ENCODE results near the gene RIPK3.
"Not testable (repeated sequence)": the region's sequence is repeated elsewhere in the genome, so short reads cannot be mapped to it uniquely, and the experiment has no call there.

Gene RIPK3

DNA sequence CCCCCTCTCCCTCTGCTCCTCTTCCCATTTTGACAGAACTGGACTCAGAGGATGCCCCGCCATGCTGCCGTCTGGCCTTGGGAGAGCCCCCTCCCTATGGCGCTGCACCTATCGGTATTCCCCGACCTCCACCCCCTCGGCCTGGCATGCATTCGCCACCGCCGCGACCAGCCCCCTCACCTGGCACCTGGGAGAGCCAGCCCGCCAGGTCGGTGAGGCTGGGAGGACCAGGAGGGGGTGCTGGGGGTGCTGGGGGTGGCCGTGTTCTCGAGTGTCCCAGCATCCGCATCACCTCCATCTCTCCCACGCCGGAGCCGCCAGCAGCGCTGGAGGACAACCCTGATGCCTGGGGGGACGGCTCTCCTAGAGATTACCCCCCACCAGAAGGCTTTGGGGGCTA, 29.7 kb upstream of the RIPK3 start:
- DNase-seq, result no peak

DNA sequence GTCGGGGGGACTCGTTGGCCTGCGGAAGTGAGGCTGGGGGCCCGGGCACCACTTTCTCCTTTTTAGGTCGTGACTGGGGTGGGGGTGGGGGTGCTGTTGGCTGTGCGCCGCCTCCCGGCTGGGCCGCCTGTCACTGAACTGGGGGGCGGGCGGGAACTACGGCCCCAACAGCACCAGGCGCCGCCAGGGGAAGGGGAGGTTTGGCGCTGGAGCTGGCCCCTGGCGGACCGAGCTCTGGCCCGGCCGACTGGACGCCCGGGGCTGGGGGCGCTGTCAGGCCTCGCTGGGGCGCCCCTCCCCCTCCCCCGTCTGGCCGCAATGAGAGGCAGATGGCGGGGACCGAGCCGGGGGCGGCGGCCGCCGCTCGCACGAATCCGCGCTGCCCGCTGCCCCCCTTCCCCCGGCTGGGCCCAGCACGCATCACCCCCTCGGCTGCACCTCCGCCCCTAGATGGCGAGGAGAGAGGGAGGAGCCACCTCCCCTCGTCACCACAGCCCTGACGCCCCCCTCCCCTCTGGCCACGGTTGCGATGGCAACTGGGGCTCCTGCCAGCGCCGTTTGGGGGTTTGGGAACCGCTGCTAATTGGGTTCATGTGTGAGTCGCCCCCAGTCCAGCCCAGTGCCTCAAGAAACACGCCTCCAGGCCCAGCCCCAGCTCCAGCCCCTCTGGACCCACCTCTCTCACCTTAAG, 28.9 kb upstream of the RIPK3 start:
- no peak for DNase-seq

DNA sequence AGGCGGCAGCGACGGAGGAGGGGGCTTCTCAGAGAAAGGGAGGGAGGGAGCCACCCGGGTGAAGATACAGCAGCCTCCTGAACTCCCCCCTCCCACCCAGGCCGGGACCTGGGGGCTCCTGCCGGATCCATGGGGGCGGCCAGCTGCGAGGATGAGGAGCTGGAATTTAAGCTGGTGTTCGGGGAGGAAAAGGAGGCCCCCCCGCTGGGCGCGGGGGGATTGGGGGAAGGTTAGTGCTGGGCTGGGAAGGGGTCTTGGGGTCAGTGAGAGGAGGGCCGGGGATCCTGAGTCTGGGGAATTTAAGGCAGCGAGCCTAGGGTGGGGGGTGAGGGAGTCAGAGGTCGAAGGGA, 28.4 kb upstream of the RIPK3 start:
- DNase-seq, result no peak

DNA sequence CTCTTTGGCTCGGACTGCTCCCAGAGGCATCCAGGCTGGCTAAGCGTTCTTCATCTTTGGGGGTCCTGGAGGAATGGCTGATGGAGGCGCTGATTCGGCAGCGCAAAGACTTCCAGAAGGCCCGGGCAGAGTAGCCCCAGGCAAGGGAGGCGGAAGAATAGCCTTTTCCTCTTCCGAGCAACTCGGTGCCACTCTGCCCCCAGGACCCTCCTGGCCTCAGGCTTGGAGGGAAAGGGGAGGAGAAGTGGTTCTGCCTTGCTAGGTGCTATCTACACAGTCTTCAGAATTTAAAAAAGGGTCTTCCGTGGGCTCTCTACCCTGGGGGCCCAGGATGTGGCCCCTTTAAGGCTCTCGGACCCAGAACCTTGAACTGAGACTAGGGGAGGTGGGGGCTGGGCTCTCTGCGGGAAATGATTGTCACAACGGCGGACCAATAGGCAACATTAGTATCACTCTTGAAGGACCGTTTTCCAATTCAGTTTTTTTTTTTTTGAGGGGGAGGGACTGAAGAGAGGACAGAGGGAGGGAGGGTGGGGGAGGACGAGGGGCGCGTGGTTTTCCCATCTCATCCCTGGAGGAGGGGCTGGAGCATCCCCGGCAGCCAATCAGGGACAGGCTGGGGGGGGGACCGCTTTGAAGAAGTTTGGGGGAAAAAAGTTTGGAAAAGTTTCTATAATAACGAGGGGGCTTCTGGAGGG, 27.9 kb upstream of the RIPK3 start, which contains the start of gene NFATC4:
Gene NFATC4, plus strand, starts transcription at position 671 of the 698 bp plus-strand sequence. CDS start 157 bp downstream, outside the sequence.
- no peak for DNase-seq

DNA sequence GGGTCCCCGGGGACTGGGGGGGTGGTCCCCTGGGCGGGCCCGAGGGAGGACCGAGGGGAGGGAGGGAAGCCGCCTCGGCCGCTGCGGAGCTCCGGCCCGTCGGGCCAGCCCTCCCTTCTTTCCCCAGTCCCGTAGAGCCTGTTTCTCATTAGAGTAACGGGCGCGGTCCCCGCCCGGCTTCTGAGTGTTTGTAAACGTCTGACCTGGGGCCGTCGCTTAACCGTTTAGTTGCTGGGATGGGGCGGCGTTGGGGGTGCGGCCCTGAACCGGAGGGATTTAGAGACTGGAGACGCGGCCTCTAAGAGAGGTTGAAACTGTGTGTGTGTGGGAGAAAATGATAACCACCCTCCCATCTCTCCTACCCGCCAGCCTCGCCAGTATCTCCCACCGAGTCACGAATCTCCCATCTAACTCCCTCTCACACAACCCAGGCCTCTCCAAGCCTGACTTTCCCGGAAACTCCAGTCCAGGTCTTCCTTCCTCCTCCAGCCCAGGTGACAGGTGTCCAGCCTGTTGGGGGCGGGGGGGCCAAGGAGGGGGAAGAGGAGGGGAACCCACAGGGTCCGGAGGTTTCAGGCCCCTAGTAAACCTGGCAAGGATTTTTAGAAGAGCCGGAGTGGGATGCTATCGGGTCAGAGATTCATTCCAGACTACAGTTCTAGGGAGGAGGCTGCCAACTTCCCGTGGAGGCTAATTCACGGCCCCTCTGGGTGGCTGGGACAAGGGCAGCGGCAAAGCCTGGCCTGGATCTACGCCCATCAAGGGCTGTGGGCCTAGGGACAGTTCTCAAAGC, 27.1 kb upstream of the RIPK3 start:
- no peak for DNase-seq

DNA sequence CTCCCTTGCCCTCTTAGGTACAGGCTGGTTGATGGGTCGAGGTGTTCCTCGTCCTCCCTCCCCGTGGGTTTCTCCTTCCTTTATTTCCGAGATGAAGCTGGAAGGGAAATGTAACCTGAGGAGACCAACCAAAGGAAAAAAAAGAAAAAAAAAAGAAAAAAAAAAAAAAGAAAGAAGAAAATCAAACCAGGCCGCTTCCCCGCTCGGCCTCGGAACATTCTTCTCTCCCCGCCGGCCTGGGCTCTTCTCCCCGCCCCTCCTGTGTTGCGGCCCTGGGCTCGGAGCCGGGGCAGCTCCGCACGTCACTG, 26.6 kb upstream of the RIPK3 start:
- no peak for DNase-seq

DNA sequence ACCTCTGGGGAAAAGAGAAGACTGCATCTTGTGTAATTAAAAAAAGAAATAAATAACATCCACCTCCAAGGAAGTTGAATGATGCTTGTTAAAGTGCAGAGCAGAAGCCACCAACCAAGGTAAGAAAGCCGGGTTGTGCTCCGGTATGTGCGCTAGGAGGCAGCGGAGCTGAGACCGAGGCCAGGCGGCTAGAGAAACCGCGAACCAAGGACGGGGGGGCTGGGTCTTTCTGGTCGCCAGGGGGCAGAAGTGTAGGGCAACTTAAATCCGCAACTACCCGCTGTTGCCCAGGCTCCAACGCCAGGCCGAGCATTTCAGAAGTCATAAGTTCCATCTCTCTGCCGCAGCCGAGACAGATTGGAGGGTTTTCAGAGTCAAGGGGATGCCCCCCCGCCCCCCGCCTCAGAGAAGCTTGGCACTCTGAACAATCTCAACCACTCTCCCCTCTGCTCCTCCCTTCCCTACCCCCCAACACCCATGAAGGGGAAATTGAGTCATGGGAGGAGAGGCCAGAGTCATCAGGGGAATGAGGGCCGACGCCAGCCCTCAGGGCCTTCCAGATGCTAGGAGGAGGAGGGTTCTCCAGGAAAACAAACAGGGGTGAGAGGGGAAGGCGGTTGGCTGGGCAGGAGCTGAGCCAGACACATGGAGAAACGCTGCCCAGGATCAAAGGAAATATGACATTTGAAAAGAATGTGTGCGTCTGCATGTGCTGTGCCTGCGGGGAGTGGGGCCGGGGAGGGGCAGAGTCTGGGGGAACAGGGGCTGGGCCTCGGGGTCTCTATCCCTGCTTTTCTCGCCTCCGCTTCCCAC, 26.0 kb upstream of the RIPK3 start:
- DNase-seq, result peak; percentile 65

DNA sequence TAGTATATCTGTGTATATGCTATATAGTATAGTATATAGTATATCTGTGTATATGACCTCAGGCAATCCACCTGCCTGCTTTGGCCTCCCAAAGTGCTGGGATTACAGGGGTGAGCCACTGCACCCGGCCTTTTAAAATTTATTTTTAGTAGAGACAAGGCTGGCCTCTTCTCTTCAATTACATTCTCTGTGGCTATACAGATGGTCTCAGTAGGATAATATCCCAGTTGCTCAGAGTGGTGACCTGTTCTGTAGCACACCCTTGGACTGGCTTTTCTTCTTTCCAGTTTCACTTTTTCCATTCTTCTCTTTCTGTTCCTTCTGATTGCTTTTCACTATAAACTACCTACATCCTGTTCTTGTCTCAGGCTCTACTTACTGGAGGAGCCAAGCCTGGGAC, 25.1 kb upstream of the RIPK3 start:
- no peak for DNase-seq

DNA sequence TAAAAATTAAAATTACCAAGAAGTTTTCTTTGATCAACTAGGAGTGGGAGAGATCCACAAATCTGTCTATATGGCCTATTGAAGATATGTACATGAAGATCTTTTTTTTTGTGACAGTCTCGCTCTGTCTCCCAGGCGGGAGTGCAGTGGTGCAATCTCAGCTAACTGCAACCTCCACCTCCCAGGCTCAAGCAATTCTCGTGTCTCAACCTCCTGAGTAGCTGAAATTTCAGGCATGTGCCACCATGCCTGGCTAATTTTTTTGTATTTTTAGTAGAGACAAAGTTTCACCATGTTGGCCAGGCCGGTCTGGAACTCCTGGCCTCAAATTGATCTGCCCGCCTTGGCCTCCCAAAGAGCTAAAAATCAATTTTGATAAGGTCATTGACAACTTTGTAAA, 23.6 kb upstream of the RIPK3 start:
- no peak for DNase-seq

DNA sequence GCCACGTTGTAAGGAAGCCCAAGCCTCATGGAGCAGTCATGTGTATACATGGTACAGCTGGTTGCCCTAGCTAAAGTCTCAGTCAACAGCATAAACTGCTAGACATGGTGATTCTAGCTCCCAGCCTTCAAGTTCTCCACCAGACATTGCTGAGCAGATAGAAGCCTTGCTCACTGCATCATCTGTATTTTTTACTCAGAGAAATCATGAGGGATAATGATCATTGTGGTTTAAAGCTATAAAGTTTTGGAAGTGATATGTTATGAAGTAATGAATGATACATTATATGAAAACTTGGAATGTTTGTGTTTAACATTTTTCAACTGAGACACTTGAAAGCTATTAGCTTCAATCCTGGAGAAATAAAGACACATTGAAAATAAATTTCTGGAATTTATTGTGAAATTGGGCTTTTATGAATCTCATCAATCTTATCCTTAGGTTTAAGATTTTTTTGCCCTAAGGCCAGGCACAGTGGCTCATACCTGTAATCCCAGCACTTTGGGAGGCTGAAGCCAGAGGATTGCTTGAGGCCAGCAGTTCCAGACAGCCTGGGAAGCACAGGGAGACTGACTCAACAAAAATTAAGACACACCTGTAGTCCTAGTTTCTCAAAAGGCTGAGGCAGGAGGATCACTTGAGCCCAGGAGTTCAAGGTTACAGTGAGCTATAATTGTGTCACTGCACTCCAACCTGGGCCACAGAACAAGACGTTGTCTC, 22.6 kb upstream of the RIPK3 start:
- DNase-seq, result no peak

DNA sequence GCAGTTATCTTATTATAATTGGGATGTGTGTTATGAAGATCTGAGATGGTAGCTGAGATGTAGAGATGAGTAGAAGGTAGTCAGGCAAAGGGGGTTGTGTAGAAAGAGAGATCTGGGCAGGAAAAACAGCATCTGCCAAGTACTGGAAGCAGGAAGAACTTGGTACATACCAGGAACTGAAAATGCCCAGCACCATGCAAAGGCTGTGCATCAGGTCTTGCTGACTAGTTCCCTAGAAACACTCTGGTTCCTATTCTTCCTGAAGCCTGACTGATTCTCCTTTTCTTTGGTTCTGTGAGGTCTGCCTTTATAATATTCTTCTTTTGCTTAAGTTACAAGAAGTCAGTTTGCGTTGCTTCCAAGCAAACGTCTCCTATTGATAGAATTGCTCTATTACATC, 21.5 kb upstream of the RIPK3 start:
- no peak for DNase-seq

DNA sequence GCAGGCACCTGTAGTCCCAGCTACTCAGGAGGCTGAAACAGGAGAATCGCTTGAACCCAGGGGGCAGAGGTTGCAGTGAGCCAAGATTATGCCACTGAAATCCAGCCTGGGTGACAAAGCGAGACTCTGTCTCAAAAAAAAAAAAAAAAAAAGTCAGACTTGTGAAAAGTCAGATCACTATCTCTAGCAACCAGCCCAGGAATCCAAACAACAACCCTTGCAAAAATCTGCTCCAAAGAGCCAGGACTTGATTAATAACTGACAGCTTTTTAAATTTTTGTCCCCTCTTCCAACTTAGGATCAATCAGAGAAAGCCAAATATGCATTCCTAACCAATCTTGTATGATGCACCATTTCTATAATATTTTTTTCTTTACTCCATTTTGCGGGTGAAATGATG, 20.5 kb upstream of the RIPK3 start:
- DNase-seq, result no peak

DNA sequence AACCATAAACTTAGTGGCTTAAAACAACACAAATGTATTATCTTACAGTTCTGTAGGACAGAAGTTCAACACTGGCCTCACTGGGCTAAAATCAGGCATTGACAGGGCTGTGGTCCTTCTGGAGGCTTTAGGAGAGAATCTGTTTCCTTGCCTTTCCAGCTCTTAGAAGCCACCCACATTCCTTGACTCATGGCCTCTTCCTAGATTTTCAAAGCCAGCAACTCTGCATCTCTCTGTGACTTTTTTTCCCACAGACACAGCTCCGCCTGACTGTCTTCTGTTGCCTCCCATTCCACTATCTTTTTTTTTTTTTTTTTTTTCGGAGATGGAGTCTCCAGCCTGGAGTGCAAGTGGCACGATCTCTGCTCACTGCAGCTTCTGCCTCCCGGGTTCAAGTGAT, 16.4 kb upstream of the RIPK3 start:
- no peak for DNase-seq

DNA sequence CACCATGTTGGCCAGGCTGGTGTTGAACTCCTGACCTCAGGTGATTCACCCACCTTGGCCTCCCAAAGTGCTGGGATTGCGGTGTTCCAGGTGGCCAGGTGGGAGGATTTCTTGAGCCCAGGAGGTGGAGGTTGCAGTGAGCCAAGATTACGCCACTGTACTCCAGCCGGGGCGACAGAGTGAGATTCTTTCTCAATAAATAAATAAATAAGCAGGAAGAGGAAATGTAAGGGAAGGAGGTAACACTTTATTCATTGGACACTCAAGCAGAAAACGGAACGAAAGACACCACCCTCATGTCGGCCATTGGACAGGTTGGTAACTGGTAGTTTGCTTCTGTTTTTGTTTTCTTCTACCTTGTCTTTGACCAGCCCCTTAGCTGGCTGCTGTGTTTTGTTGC, 15.2 kb upstream of the RIPK3 start:
- DNase-seq, result no peak

DNA sequence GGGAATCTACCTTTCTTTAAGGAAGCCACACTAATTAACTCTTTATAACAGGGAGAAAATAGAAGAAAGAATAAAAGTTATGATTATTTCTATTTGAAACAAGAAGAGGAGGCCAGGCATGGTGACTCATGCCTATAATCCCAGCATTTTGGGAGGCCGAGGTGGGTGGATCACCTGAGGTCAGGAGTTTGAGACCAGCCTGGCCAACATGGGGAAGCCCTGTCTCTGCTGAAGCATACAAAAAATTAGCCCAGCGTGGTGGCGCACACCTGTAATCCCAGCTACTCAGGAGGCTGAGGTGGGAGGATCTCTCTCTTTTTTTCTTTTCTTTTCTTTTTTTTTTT, 14.7 kb upstream of the RIPK3 start:
- DNase-seq, result not testable (repeated sequence)

DNA sequence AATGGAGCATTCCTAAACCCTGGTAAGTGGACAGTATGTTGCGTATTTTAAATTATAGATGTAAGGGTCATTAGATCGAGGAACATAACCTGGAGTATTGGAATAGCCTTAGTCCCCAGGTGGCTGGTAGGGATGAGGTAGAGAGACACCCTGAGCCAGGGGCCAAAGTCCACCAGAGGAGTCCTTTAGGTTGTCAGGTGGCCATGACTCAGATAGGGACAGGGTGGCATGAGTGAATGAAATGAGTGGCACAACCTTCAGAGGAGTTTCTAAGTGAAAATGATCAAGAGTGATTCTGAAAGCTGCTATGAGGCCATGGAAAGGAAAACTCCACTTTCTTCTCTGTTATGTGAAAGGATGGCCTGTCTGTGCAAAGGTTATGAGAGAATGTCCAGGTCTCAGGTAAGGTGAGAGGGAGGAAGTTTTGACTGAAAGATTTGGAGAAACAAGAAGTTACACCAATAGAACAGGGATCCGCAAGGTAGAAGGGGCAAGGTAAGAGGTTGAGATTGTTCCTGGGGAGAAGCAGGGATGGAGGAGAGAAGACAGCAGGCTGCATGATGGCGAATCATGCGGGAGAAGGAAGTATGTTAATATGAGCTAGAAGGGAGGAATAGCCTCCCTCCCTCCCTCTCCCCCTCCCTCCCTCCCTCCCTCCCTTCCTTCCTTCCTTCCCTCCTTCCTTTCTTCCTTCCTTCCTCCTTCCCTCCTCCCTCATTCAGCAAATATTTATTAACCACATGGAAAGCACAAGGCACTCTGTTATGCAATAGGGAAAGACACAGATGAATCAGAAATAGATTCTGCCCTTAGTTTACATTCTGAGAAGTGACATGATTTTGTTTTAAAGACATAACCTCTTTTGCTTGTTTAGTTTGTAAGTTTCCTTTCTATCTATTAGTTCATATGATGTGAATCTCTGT, 14.0 kb upstream of the RIPK3 start:
- DNase-seq, result no peak

DNA sequence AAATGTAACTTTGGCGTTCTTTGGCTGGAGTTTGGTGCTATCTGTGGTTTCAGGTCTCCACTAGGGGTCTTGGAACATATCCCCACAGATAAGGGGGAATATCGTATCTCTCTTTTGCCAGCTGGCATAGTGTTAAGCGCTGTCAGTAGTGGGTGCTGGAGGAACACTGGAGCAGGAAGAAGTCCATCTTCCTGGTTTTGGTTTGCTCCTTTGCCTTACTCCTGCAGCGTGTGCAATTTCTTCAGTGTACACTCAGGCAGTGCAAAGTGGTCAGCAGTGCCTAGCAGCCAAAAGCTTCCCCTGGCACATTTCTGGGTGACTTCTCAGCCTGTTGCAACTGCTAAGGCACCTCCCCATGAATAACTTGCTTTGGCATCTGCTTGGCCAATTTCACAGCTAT, 11.7 kb upstream of the RIPK3 start:
- DNase-seq, result no peak

DNA sequence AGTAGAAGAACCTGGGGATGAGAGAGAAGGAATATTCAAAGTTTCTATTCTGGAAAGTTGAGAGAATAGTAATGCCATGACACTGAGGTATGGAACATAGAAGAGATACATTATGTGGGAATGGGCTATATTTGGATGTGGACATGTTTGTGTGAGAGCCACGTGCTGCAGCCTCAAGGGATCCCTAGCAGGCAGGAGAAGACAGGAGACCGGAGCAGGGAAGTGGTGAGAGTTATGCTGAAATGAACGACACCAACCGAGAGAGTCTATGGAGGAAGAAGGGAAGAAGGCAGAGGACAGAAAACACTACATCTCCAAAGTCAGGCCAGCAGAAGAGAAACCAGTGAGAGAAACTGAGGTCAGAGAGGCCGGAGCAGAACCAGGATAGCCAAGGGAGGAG, 10.0 kb upstream of the RIPK3 start:
- DNase-seq, result no peak

DNA sequence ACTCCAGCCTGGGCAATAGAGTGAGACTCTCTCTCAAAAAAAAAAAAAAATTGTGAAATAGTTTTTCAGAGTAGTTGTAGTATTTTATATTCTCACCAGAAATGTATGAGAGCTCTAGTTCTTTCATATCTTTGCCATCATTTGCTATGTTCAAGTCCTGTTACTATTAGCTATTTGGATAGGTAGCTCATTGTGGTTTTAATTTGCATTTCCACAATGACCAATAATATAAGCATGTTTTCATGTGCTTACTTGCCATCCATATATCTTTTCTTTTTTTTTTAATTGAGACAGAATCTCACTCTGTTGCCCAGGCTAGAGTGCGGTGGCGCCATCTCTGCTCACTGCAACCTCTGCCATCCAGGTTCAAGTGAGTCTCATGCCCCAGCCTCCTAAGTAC, 8.4 kb upstream of the RIPK3 start:
- no peak for DNase-seq

DNA sequence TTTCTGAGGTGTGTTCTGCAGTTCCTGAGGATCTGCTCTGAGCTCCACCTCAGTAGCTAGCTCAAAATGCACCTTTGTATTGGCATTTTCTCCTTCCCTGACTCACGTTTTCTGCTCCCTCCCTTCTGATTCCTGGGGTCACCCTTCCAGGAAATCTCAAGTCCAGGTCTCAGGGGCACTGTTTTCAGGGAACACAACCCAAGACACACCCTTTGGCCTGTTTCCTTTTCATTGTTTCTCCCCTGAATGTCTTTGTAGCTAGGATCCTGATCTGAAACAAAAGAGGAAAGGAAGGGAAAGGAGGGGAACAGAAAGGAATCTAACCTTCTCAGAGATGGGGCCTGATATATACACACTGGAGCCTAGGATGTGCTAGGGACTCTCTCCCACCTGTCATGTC, 7.3 kb upstream of the RIPK3 start:
- no peak for DNase-seq

DNA sequence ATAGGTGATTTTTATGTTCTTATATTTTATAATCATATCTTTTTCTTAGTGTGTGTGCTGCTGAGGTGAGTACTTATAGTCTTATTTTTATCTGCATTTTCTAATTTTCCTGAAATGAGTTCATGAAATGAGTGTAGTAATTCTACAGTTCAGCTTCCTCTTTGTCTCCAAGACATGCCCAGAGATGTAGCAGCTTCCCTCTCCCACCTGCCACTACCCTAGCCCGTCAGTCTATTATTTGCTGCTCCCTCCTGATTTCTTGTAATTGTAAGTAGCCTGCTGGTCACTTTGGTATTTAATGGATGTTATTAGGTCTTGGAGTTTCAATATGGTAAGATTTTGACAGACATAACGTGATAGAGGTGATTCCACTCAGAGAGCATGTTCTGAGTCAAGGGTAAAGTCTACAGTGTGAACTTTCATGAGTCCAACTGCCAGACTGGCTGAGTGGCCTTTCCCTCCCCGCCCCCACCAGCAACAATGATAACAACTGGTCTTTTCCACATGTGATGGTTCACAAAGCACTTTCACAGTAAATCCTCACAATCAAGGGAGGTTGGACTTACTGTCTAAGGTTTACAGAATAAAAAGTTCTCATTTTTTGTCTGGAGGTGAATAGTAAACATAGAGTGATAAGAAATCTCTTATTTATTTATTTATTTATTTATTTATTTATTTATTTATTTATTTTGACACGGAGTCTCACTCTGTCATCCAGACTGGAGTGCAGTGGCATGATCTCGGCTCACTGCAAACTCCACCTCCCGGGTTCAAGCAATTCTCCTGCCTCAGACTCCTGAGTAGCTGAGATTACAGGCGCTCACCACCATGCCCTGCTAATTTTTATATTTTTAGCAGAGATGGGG, 4.2 kb upstream of the RIPK3 start:
- no peak for DNase-seq
